ENCODE results near the gene CLTCL1.
"Not testable (repeated sequence)": the region's sequence is repeated elsewhere in the genome, so short reads cannot be mapped to it uniquely, and the experiment has no call there.

DNA sequence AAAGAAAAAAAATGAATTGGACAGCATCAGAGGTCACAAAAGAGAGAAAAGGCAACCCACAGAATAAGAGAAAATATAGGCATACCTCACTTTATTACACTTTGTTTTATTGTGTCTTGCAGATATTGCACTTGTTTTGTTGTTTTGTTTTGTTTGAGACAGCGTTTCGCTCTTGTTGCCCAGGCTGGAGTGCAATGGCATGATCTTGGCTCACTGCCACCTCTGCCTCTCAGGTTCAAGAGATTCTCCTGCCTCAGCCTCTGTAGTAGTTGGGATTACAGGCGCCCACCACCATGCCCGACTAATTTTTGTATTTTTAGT is 32.6 kb downstream of the CLTCL1 start:
- TF ChIP-seq, protein P1, sequence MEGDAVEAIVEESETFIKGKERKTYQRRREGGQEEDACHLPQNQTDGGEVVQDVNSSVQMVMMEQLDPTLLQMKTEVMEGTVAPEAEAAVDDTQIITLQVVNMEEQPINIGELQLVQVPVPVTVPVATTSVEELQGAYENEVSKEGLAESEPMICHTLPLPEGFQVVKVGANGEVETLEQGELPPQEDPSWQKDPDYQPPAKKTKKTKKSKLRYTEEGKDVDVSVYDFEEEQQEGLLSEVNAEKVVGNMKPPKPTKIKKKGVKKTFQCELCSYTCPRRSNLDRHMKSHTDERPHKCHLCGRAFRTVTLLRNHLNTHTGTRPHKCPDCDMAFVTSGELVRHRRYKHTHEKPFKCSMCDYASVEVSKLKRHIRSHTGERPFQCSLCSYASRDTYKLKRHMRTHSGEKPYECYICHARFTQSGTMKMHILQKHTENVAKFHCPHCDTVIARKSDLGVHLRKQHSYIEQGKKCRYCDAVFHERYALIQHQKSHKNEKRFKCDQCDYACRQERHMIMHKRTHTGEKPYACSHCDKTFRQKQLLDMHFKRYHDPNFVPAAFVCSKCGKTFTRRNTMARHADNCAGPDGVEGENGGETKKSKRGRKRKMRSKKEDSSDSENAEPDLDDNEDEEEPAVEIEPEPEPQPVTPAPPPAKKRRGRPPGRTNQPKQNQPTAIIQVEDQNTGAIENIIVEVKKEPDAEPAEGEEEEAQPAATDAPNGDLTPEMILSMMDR (IDR thresholded peaks at IDR 0.05): not testable (repeated sequence)
- TF ChIP-seq POLR2AphosphoS5 (IDR thresholded peaks at IDR 0.05; ENCODE audit: insufficient read depth in 1 of 2, low read depth in 1 of 2); POLR2A (IDR thresholded peaks at IDR 0.05): not testable (repeated sequence)
